Measurements from ENCODE around the gene USP47. TPM values are rescaled to one million over a fixed set of nuclear protein-coding genes. Genes with fewer than 3 reads are reported as not detected.

Gene USP47
- total and polyA plus RNA-seq, 2 of the 8 experiments (the other 6 are each of a cell fraction or from before 2014, with no cell fraction given), result 4.2 to 21.3 TPM

DNA sequence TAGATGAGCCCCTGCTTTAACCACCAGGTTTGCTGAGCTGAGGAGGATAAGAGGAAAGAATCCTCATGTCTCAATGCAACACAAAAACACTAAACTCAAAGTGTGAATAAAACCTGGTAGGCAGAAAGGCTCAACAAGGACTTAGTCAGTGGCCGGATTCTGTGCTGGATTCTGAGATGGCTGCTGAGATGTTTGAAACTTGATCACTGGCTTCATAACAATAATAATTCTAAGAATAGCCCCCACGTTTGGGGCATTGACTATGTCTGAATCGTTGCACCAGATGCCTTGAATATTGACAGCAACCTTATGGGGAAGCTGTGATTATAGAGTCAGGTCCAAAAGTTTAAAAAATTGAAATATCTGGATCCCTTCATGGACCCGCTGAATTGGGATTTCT, 162.0 kb downstream of the USP47 start:
- ChIA-PET POLR2A (ENCODE audit: partially characterized antibody) (no interaction called here), CTCF (ENCODE audit: partially characterized antibody) (interaction anchor here (0.7 to 2.4 kb wide), 7 partner anchors 18 to 277 kb away, joined by 3 to 11 read pairs (median 5); no protein-coding TSS in a partner anchor)
- no peak overlapping the region for H4K5ac ChIP-seq (ENCODE audit: insufficient read length, low read depth, low read length)
- 91% methylated on average over 4 of the region's 4 CpGs; no CpG with 5 or more reads in 1 of the 2 experiments for WGBS, 2 experiments (ENCODE audit: extremely low coverage in 1 of 2, insufficient coverage in 1 of 2, insufficient read length in 1 of 2, insufficient replicate concordance in 2 of 2, low coverage in 1 of 2, low lambda C conversion rate in 2 of 2, missing lambda C conversion rate in 1 of 2)
- H3K14ac ChIP-seq (ENCODE audit: insufficient read length), result no peak overlapping the region
- no peak overlapping the region for H4K8ac ChIP-seq (ENCODE audit: extremely low read depth, insufficient read depth, low read length)
- H3K23me2 ChIP-seq (ENCODE audit: low read depth, low read length), result peaks cover 7% of the 10 kb centered on the region; the same call in 1 of the 2 replicates
- no peak overlapping the region for H3K23ac ChIP-seq (ENCODE audit: insufficient read length)
- no peak overlapping the region for H2BK20ac ChIP-seq (ENCODE audit: low read length)
- peaks cover 2 to 13% of the 10 kb centered on the region in 2 experiments for H4K20me1 ChIP-seq (replicated peaks in 1 of 2; ENCODE audit: control insufficient read depth in 1 of 2, insufficient read depth in 2 of 2, low read length in 2 of 2)
- DNase-seq (ENCODE audit: low read depth in 1 of 2, low spot score in 2 of 2), result no peak
- no peak overlapping the region for H4K91ac ChIP-seq (replicated peaks; ENCODE audit: insufficient read length, low read length)
- H2BK120ac ChIP-seq (replicated peaks; ENCODE audit: low read depth, low read length), result no peak overlapping the region
- no peak overlapping the region for H2BK15ac ChIP-seq (ENCODE audit: low read length)
- H2BK12ac ChIP-seq (ENCODE audit: low read depth, low read length), result no peak overlapping the region
- H3K18ac ChIP-seq (ENCODE audit: extremely low read depth, low read length), result no peak overlapping the region
- H2AFZ ChIP-seq (ENCODE audit: low read length), result no peak overlapping the region
- no peaks in the 10 kb centered on the region for H3K9me3 ChIP-seq (ENCODE audit: insufficient read depth in 2 of 2, low read depth in 1 of 2, low read length in 1 of 2)
- H3K79me2 ChIP-seq (ENCODE audit: control insufficient read depth in 1 of 2, insufficient read depth in 2 of 2, low read length in 2 of 2), result no peaks in the 10 kb centered on the region
- FAIRE-seq, result no peak
- peaks cover 3 to 11% (median 10%) of the 10 kb centered on the region in 4 experiments; a peak in 6 of 8 replicates for H3K36me3 ChIP-seq (ENCODE audit: control insufficient read depth in 2 of 4, insufficient read depth in 4 of 4, low read length in 3 of 4)
- peaks cover 0 to 9% (median 4%) of the 10 kb centered on the region in 4 experiments; a peak in 4 of 7 replicates for H3K4me1 ChIP-seq (replicated peaks in 1 of 4; ENCODE audit: control insufficient read depth in 3 of 4, insufficient read depth in 4 of 4, low read length in 3 of 4)
- no peaks in the 10 kb centered on the region for H3K79me1 ChIP-seq (ENCODE audit: low read depth, low read length)
- peaks cover 0 to 13% (median 10%) of the 10 kb centered on the region in 4 experiments; a peak in 4 of 7 replicates for H3K27me3 ChIP-seq (replicated peaks in 1 of 4; ENCODE audit: control insufficient read depth in 3 of 4, extremely low read depth in 1 of 4, insufficient read depth in 3 of 4, low read length in 3 of 4)
- no peak overlapping the region for H3K56ac ChIP-seq (replicated peaks; ENCODE audit: insufficient read length, low read depth, low read length)
- no peak overlapping the region for H3K9ac ChIP-seq (replicated peaks in 1 of 4; ENCODE audit: extremely low read depth in 1 of 4, low read depth in 3 of 4, low read length in 3 of 4)
- no peak overlapping the region for H3K4me3 ChIP-seq (ENCODE audit: extremely low read depth in 1 of 4, insufficient read depth in 2 of 4, low read depth in 3 of 4, low read length in 4 of 4)
- no peak overlapping the region for H2BK5ac ChIP-seq (ENCODE audit: low read depth, low read length)
- no peak overlapping the region for H2AK5ac ChIP-seq (ENCODE audit: low read depth, low read length)
- TF ChIP-seq RAD21 (IDR thresholded peaks at IDR 0.05 in 1 of 2, conservative IDR thresholded peaks at IDR 0.05 in 1 of 2; ENCODE audit: low read depth in 2 of 2, low read length in 2 of 2) (no peak), TCF12 (IDR thresholded peaks at IDR 0.05; ENCODE audit: low read depth, low read length) (no peak)
- H3K4me2 ChIP-seq (ENCODE audit: insufficient read depth in 1 of 2, low read depth in 2 of 2, low read length in 2 of 2), result no peak overlapping the region
- H3K27ac ChIP-seq (ENCODE audit: low read depth, low read length), result no peak overlapping the region
- H3K4ac ChIP-seq (replicated peaks; ENCODE audit: insufficient read length, low read depth, low read length), result no peak overlapping the region
